A673 (cell line): Measurements from ENCODE around the gene METRN. TPM values are rescaled to one million over a fixed set of nuclear protein-coding genes. Genes with fewer than 3 reads are reported as not detected.

Experiments
- BruUV-seq: library from RNA; stranded (reverse); fragments of 400-500 nt; replicated peaks from 2 replicates; lab custom pipeline; 2021; lab: Mats Ljungman, UMichigan
- CTCF ChIA-PET: fragments of 300-600 bp; sonication (Branson Sonifier 250); formaldehyde crosslinking; loops from one replicate; lab custom pipeline; 2022; ENCODE audit warnings: antibody characterized with exemption; lab: Charles Lee
- POLR2A ChIA-PET: fragments of 300-600 bp; sonication (Branson Sonifier 250); formaldehyde crosslinking; loops from one replicate; lab custom pipeline; 2022; ENCODE audit warnings: antibody characterized with exemption; ENCODE audit not compliant: low non-redundant PET; lab: Charles Lee
- DNase-seq: peaks from one replicate; pipeline ENCODE4 v3.0.0-alpha.2; 2015; ENCODE audit warnings: low spot score
- H3K27ac ChIP-seq: fragments of 200-600 bp; sonication (generic); 2 replicates; pipeline ENCODE4 v1.5.1; 2016; ENCODE audit warnings: mixed run types, low read depth, mild to moderate bottlenecking, mixed read lengths, antibody characterized with exemption, low read length; ENCODE audit not compliant: poor library complexity, severe bottlenecking
- H3K27me3 ChIP-seq: fragments of 200-600 bp; sonication (generic); replicated peaks from 2 replicates; pipeline ENCODE4 v1.6.1; 2017; ENCODE audit warnings: mixed run types, low read depth, mild to moderate bottlenecking, mixed read lengths, antibody characterized with exemption, low read length; ENCODE audit not compliant: insufficient read depth, poor library complexity
- H3K36me3 ChIP-seq: fragments of 200-600 bp; sonication (generic); 2 replicates; pipeline ENCODE4 v1.6.1; 2016; ENCODE audit warnings: mixed run types, mild to moderate bottlenecking, mixed read lengths, antibody characterized with exemption, low read length; ENCODE audit not compliant: insufficient read depth, poor library complexity, severe bottlenecking
- H3K4me1 ChIP-seq: fragments of 200-600 bp; sonication (generic); 2 replicates; pipeline ENCODE4 v1.6.1; 2017; ENCODE audit warnings: mixed run types, mild to moderate bottlenecking, mixed read lengths, antibody characterized with exemption, low read length; ENCODE audit not compliant: insufficient read depth, poor library complexity, severe bottlenecking
- H3K4me3 ChIP-seq: fragments of 200-600 bp; sonication (generic); 2 replicates; pipeline ENCODE4 v1.5.1; 2016; ENCODE audit warnings: low read depth, mixed run types, mild to moderate bottlenecking, mixed read lengths, low read length; ENCODE audit not compliant: poor library complexity, severe bottlenecking
- H3K9me3 ChIP-seq: fragments of 200-600 bp; sonication (generic); 2 replicates; pipeline ENCODE4 v1.6.1; 2016; ENCODE audit warnings: mixed run types, low read depth, mild to moderate bottlenecking, mixed read lengths, antibody characterized with exemption, low read length; ENCODE audit not compliant: poor library complexity, severe bottlenecking
- CTCF ChIP-seq: fragments of 300-800, 200-600 bp; sonication (generic); conservative IDR thresholded peaks from 2 replicates; pipeline ENCODE4 v1.5.1; 2017; ENCODE audit warnings: low read depth, mild to moderate bottlenecking, antibody characterized with exemption, low read length, moderate library complexity, mixed read lengths
- EZH2 ChIP-seq: fragments of 200-600 bp; sonication (generic); IDR thresholded peaks from 2 replicates; pipeline ENCODE4 v1.6.1; 2017; ENCODE audit warnings: borderline replicate concordance, low read depth, mild to moderate bottlenecking, mixed read lengths, antibody characterized with exemption, low read length; ENCODE audit not compliant: poor library complexity, severe bottlenecking
- intact Hi-C: fragments of 100-400 bp; cut with micrococcal nuclease; formaldehyde crosslinking; loops from one replicate; pipeline ENCODE4 v1.10.0; 2022; ENCODE audit not compliant: unreplicated experiment
- total RNA-seq: library from RNA; stranded (reverse); gene quantifications from 2 replicates; pipeline ENCODE4 v1.2.3, GENCODE V29; 2021

Gene METRN
- total RNA-seq, 1 experiment from 2014 or later = 0.86 TPM

DNA sequence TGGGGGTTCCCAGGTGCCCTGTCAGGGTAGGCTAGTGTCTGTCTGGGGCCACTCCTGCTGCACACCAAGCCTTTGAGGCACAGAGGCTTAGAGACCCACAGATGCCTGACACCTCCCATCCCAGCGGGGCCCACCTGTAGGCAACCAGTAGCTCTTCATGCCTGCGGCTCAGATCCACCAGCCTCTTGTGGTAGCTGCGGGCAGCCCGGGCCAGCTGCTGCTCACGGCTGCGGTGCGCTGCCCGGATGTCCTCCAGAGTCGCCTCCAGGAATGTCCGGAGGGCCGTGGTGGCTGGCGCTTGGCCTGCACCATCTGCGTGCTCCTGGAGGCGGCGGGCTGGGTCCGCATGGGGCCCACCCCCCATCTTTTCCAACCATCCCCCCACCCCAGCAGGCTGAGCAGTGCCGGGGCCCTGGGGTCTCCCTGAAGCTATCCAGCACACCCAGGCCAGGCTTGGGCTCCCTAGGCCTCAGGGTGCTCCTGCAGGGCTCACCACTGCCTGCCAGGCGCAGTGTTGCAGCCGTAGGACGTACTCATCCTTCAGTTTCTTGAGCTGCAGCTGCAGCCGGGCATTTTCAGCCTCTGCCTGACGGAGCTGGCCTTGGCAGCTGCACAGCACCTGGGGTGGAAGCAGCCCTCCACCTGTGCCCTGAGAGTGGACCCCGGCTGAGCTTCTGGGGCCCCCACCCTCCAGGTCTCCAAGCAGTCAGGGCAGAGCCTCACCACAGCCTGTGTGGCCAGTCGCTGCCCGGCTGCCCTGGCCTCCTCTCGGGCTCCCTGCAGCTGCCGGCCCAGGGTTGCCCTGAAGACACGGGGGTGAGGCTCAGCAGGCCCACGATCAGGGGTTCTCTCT lies 9.5 kb downstream of the METRN start:
- H3K4me1 ChIP-seq = peaks cover 19% of the 10 kb centered on the region
- no peak for TF ChIP-seq EZH2
- no peak for TF ChIP-seq CTCF
- BruUV-seq = no TSS peak
- H3K36me3 ChIP-seq = no peaks in the 10 kb centered on the region
- H3K27ac ChIP-seq = no peak overlapping the region
- no peak for DNase-seq
- no peak overlapping the region for H3K4me3 ChIP-seq
- ChIA-PET POLR2A (no interaction called here), CTCF (interaction anchor here (0.6 kb wide), 1 partner anchor 29 kb away, joined by 3 read pairs; no protein-coding TSS in a partner anchor)
- intact Hi-C loops = no loop called here
- H3K27me3 ChIP-seq = no peaks in the 10 kb centered on the region
- no peaks in the 10 kb centered on the region for H3K9me3 ChIP-seq

GRCh38 chr16:725041-725376 lies 10.1 kb downstream of the METRN start:
- Histone ChIP-seq H3K4me3 (no peak overlapping the region), H3K27ac (no peak overlapping the region), H3K4me1 (peaks cover 15% of the 10 kb centered on the region), H3K27me3 (no peaks in the 10 kb centered on the region), H3K9me3 (no peaks in the 10 kb centered on the region), H3K36me3 (no peaks in the 10 kb centered on the region)
- TF ChIP-seq CTCF (no peak), EZH2 (no peak)
- BruUV-seq = no TSS peak
- ChIA-PET POLR2A (no interaction called here), CTCF (interaction anchor here (0.6 kb wide), 1 partner anchor 29 kb away, joined by 3 read pairs; no protein-coding TSS in a partner anchor)
- intact Hi-C loops = no loop called here
- DNase-seq = no peak

- no peak overlapping the region for H3K4me3 ChIP-seq
- no peak for DNase-seq
- H3K27me3 ChIP-seq = no peaks in the 10 kb centered on the region
- H3K9me3 ChIP-seq = no peaks in the 10 kb centered on the region
- BruUV-seq = no TSS peak
- H3K36me3 ChIP-seq = no peaks in the 10 kb centered on the region
- no peak overlapping the region for H3K27ac ChIP-seq
- ChIA-PET POLR2A (no interaction called here), CTCF (interaction anchor here (0.6 kb wide), 1 partner anchor 74 kb away, joined by 3 read pairs; no protein-coding TSS in a partner anchor)
- TF ChIP-seq CTCF (no peak), EZH2 (no peak)
- intact Hi-C loops = no loop called here
- H3K4me1 ChIP-seq = peaks cover 10% of the 10 kb centered on the region
These were observed 10.7 kb downstream of the METRN start for GRCh38 chr16:725463-726187.
